Erythroblast (primary cell): ENCODE measurements around the gene IL1B.

Experiments
- GATA1 ChIP-seq: IDR thresholded peaks from 2 replicates; pipeline ENCODE4 v1.6.1; 2011; ENCODE audit warnings: low read depth, mild to moderate bottlenecking, control low read depth, low read length, moderate library complexity
- POLR2A ChIP-seq: IDR thresholded peaks from 2 replicates; pipeline ENCODE4 v1.6.1; 2011; ENCODE audit warnings: mild to moderate bottlenecking, low read length

DNA sequence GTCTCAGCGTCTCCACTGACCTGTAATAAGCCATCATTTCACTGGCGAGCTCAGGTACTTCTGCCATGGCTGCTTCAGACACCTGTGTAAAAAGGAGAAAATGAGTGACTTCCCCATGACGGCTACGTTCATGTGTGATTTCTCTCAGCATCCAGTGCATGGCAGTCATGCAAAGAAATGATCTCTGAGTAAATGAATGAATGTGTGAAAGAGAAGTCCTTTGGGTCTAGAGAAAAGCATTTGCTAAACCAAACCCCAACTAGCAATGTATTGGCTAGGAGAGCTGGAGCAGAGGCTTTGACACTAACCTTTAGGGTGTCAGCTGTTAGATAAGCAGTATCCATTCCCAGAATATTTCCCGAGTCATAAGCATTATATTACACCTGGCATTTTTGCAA lies 417 bp downstream of the IL1B start:
- no peak for TF ChIP-seq GATA1
- no peak for TF ChIP-seq POLR2A
